GM21723 (cell line): ENCODE measurements around the gene LIN7C.
A peak's percentile ranks its signal among the peaks of the same experiment; 100 is the strongest.

ENCODE experiments used
- ATAC-seq: cut with Tn5 transposase; IDR thresholded peaks from one replicate; pipeline ENCODE4 v1.9.1; 2021; ENCODE audit warnings: mild to moderate bottlenecking, moderate library complexity; ENCODE audit not compliant: unreplicated experiment

Gene LIN7C

GRCh38 chr11:27512238-27512637, 5.7 kb upstream of the LIN7C start:
- ATAC-seq, result no peak

- ATAC-seq, result no peak
These were observed 3.3 kb upstream of the LIN7C start for GRCh38 chr11:27509908-27510307.

DNA sequence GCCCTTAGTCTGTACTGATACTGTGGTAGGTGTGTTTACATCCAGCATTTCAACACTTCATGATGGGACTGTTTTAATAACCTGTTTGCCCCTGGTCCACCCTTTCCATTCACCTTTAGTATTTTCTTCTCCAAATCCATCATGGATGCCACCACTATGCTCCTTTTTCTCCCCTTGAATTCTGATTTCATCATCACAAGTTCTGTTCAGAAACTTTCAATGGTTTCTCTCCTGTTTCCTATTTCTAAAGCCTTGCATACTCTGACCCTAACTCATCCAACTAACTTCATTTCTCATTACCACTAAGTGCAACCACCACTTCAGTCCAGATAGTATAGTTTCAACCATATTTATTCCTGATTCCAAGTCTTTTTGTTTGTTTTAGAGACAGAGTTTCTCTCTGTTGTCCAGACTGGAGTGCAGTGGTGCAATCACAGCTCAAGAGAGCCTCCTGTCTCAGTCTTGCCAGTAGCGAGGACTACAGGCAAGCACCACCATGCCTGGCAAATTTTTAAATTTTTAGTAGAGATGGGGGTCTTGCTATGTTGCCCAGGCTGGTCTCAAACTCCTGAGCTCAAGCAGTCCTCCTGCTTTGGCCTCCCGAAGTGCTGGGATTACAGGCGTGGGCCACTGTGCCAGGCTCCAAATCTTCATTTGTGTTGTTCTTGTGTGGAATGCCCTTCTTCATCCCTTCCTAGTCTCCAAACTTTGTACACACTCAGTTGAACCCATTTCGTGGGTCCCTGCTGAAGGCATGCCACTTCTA, 1.2 kb upstream of the LIN7C start:
- ATAC-seq, result no peak

DNA sequence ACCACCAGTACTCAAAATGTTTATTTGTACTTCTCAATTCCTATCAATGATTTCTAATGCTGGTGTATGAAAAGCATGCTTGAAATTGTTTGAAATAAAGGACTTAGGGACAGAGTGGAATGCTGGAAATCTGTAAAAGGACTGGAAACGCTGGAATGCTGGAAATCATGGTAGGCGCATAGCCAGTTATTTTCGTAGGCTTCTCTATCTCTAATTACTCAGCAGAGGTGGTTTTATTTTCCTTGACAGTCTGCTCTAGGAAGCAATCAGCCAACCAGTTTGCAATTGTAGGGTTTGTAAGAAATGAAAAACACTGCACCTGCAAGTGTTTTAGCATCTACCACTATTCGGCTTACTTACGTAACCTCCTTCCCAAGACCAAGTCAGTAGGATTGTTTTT, 788 bp downstream of the LIN7C start:
- peak; percentile 0 for ATAC-seq

- ATAC-seq, result no peak
These were observed 2.4 kb downstream of the LIN7C start for GRCh38 chr11:27504205-27504604.

DNA sequence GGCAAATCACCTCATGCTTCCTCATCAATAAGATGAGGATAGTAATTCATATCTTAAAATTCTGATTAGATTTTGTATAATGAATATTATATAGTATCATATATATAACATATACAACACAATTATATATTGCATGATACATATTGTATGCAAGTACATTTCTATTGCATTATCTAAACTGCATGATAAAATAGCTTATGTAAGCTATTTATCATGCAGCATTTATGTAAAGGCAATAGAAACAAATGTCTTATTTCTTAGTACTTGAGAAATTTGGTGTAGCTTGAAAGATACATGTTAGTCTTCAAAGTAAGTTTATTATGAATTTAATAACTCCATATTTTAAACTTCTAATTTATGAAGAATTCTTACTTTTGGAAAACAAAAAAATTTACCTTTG, 5.5 kb downstream of the LIN7C start:
- ATAC-seq, result no peak

DNA sequence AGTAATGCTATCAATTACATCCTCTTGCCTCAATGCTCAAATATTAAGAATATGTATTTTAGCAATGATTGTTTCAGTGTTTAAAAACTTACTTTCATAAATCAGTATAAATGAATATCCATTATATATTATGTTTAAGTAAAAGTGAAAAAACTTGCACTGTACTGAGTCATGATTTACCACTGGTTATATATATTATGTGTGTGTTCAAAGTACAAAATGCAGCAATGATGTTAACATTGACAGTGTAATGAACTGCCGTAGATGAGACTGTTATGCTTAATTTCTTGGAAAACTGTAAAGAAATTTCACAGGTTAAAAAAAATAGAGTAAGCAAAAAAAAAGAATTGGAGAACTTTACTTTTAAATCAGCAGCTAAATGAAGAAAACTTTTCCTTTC, 8.7 kb downstream of the LIN7C start:
- ATAC-seq, result no peak

- peak; percentile 61 for ATAC-seq
These were observed 9.2 kb downstream of the LIN7C start for GRCh38 chr11:27497284-27497866.

- ATAC-seq, result no peak
These were observed 10.1 kb downstream of the LIN7C start for GRCh38 chr11:27496461-27496860.

GRCh38 chr11:27495710-27496300, 10.8 kb downstream of the LIN7C start:
- ATAC-seq, result no peak

- no peak for ATAC-seq
These were observed 17.5 kb downstream of the LIN7C start for GRCh38 chr11:27489092-27489491.

GRCh38 chr11:27487706-27488105, 18.9 kb downstream of the LIN7C start:
- ATAC-seq, result no peak

GRCh38 chr11:27485930-27486773, 20.4 kb downstream of the LIN7C start:
- no peak for ATAC-seq

- no peak for ATAC-seq
These were observed 23.8 kb downstream of the LIN7C start for GRCh38 chr11:27482793-27483192.

DNA sequence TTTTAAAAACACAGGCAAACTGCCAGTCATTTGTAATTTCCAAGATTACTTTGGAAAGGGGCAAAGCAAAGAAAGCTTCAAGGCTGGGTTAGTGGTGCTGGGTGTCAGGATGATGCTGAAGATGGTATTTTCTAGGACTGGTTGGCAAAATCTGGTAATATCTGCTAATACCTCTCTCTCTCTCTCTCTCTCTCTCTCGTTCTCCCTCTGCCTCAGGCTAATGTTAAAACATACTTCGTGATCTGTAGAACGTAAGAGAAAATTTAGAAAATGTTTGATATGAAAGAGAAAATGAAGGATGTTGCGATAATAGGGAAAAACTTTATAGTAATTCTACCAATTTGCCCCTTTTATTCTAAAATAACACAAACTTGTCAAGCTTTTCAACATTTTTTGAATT, 24.6 kb downstream of the LIN7C start:
- no peak for ATAC-seq

- no peak for ATAC-seq
These were observed 28.7 kb downstream of the LIN7C start for GRCh38 chr11:27477831-27478230.

- ATAC-seq, result no peak
These were observed 29.3 kb downstream of the LIN7C start for GRCh38 chr11:27477243-27477642.

DNA sequence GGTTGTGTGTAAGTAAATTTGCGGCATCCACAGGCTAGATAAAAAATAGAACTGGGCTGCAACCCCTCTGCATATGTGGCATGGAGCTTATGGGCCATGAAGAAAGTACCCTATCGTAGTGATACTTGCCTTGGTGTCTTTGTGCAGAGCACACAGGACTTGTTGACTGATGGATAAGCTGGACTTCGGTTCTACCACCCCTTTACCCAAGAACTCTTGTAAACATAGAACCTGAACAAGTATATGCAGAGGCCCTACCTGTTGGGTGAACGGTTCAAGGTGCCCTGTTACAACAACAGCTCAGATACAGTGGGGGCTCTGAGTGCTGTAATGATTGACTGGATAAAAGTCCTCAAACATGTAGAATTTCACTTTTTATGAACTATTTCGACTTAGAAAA, 30.9 kb downstream of the LIN7C start:
- ATAC-seq, result no peak

- ATAC-seq, result no peak
These were observed 33.6 kb downstream of the LIN7C start for GRCh38 chr11:27473017-27473406.

DNA sequence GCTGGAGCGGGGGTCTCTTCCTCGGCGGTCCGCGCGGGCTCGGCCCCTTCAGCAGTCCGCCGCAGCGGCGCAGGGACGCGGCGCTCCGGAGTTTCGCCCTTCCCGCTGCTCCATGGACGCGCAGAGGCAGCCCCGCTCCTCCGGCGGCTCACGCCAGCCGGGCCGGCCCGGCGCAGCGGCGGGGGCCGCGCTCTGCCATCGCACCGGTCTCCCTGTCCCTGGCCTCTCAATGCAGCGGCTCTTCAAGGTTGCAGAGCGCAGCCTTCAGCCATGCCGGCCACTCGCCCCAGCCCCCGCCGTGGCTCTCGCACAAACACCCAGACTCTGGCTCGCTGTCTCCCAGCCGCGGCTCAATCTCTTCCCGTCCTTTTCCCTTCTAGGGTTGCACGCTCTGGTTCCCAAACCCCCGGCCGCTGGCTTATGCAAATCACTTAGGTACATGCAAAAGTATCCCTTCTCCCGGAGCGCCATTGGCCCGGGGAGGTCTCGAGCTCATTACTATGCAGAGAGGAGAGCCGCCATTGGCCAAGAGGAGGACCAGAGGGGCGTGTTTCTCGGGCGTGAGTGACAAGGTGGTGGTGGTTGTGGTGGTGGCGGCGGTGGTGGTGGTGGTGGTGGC, 34.1 kb downstream of the LIN7C start, which contains the start of gene LGR4:
TSS of gene LGR4 (minus strand) at position 393 of the 619 bp plus-strand sequence. CDS start 488 bp downstream, outside the sequence.
- ATAC-seq, result peak; percentile 71
